Stimulated activated CD4-positive, alpha-beta T cell treated with anti-CD3 and anti-CD28 coated beads, TNF-alpha, amount 100 ng/mL, for 4 hours (primary cell): ENCODE results near the gene PHIP.
"Not testable (repeated sequence)": the region's sequence is repeated elsewhere in the genome, so short reads cannot be mapped to it uniquely, and the experiment has no call there.

Experiments used
- DNase-seq, 3 experiments: peaks; one replicate each; pipeline ENCODE4 v3.0.0-alpha.2; 2020; ENCODE audit warnings: low read depth in 3 of 3

PHIP gene

GRCh38 chr6:79078075-79078969 is at the start of gene PHIP:
TSS of gene PHIP (minus strand) at chr6:79078254. CDS start at chr6:79078068, 186 bp downstream.
- peak; percentile 83 to 88 (median 85) for DNase-seq

GRCh38 chr6:79127660-79128059 is 49.6 kb upstream of the PHIP start:
- no peak for DNase-seq

GRCh38 chr6:79119217-79119616 is 41.2 kb upstream of the PHIP start:
- DNase-seq = no peak

DNA sequence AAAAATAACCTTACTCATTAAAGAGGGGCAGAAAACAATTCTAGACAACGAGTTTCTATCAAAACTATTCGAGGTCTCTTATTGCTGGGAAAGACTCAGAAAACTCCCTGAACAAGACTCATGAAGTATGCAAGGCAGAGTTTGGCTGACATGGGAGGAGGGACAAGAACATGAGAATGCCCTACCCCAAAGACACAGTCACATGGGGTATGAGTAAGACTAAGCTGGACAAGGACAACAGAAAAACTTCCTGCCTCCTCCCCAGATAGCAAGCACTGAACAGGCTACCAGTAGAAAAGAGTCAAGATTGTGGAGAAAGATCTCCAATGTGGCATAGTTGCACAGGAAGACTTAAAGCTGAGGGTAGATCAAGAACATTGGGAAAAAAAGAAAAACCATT is 39.7 kb upstream of the PHIP start:
- no peak for DNase-seq

DNA sequence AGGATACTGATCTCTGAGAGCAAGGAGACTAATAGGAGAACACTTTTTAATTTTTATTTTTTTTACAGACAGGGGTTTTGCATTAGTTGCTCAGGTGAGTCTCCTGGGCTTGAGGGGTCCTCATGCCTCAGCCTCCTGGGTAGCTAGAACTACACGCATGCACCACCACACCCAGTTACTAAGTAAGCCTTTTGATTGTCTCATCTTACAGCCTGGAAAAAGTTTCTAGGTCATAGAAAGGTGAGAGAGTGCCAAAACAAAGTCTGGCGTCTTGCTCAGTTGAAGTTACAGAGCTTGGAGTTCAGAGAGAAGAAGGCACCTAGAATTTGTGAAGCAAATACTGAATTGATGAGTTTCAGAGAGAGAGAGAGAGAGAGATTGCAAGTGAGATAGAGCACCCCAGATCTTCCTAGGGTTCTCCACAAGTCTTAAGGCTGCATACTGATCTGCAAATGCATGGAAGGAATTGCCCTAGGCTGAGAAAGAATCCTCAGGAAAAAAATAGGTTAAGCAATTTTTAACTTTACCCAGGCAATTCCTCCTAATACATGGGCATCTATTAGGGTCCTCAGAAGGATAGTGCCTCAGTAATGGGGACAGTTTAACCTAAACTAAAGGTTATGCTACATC is 37.6 kb upstream of the PHIP start:
- no peak for DNase-seq

GRCh38 chr6:79111549-79111948 is 33.5 kb upstream of the PHIP start:
- DNase-seq = no peak

DNA sequence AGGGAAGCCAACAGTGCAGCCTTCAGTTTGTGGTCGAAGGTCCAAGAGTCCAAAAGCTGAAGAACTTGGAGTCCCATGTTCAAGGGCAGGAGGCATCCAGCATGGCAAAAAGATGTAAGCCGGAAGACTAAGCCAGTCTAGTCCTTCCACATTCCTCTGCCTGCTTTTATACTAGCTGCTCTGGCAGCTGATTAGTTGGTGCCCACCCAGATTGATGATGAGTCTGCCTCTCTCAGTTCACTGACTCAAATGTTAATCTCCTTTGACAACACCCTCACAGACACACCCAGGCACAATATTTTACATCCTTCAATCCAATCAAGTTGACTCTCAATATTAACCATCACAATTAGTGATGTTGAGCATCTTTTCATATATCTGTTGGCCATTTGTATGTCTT is 23.1 kb upstream of the PHIP start:
- no peak for DNase-seq

- no peak for DNase-seq
Observed at GRCh38 chr6:79100304-79100703, 22.2 kb upstream of the PHIP start.

- DNase-seq = no peak
Observed at GRCh38 chr6:79094938-79095337, 16.9 kb upstream of the PHIP start.

DNA sequence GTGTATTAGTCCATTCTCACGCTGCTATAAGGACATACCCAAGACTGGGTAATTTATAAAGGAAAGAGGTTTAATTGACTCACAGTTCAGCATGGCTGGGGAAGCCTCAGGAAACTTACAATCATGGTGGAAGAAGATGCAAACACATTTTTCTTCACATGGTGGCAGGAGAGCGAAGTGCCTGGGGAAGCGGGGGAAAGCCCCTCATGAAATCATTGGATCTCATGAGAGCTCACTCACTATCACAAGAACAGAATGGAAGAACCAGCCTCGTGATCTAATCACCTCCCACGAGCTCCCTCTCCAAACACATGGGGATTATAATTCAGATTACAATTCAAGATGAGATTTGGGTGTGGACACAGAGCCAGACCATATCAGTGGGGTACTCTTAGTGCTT is 13.7 kb upstream of the PHIP start:
- not testable (repeated sequence) for DNase-seq

- DNase-seq = no peak
Observed at GRCh38 chr6:79089552-79090404, 11.7 kb upstream of the PHIP start.

DNA sequence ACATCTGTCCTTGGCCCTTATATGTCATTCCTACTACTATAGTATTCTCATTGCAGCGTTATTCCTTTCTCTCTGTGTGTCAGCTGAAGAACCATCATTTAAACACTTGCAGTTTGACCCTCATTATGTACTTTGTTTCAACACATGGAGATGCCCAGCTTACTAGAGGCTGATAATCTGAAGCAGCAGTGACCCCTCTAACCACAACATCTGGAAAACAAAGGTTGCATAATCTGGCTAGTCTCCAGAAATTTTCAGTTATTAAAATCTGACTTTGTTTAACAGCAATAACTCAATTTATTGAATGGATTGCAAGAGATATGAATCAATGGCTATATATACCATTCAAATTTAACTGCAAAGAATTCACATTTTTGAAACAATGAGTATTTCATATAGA is 6.6 kb upstream of the PHIP start:
- DNase-seq = no peak

GRCh38 chr6:79082304-79082703 is 4.2 kb upstream of the PHIP start:
- no peak for DNase-seq

GRCh38 chr6:79081663-79082062 is 3.6 kb upstream of the PHIP start:
- no peak for DNase-seq

GRCh38 chr6:79079561-79080041 is 1.5 kb upstream of the PHIP start:
- no peak for DNase-seq

- DNase-seq = no peak
Observed at GRCh38 chr6:79077715-79078074, 359 bp downstream of the PHIP start.

DNA sequence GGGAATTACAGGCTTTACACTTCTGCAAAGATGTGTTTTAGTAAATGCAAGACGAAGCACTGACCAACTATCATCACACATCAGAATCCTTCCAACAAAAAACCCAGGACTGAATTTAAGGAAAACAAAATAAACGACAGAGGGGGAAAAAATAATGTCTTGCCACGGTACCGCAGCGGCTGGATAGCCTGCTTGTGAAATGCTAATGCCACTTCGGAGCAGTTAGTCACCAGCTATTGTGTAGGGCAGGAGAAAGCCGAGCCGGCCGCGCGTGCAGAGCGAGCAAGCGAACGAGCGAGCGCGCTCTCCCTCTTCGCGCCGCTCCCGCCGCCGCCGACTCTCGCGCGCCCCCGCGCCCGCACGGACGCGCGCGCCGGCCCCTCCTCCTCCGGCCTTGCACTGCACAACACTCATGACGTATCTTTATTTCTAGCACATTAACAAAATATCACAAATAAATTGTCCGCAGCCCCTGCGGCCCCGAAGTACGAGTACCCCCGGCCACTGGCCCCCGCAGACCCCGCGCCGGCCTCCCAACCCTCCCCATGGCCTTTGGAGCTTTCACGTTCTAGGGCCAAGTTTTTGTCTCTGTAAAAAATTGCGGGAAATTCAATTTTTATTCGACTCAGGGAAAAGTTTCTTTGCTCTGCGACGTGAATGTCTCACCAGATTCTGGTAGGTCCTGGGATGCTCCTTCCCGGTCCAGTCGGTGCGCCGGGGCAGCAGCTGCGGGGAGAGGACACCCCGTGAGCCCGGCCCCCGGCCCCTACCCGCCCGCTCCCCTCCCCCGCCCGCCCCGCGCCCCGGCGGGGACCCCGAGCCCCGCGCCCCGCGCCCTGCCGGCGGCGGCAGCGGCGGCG is 1.0 kb downstream of the PHIP start:
- DNase-seq = peak; percentile 64 to 84 (median 76)

DNA sequence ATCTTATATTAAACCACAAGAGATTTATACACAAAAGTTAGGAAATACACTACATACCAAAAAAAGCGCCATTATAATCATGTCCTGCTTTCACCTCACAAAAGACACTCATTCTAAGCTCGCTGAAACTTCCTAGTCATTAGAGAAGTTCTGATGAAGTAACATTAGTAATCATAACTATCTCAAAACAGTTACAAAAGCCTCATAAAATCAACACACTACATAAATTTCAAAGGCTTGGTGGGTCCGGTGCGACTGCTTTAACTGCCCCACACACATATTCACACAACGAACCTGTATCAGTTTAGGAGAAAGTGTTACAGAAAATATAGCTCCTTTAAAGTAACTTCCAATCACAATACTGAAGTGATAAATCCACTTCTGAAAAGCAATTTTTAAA is 1.9 kb downstream of the PHIP start:
- DNase-seq = no peak

- no peak for DNase-seq
Observed at GRCh38 chr6:79073888-79074287, 4.2 kb downstream of the PHIP start.

- no peak for DNase-seq
Observed at GRCh38 chr6:79072640-79073181, 5.3 kb downstream of the PHIP start.

GRCh38 chr6:79071547-79071946 is 6.5 kb downstream of the PHIP start:
- DNase-seq = no peak
